Measurements from ENCODE around the gene CREBRF. TPM values are rescaled to one million over a fixed set of nuclear protein-coding genes. Genes with fewer than 3 reads are reported as not detected.

Gene CREBRF
- total and polyA plus RNA-seq, 2 experiments from 2014 or later: 2.0 to 3.5 TPM

DNA sequence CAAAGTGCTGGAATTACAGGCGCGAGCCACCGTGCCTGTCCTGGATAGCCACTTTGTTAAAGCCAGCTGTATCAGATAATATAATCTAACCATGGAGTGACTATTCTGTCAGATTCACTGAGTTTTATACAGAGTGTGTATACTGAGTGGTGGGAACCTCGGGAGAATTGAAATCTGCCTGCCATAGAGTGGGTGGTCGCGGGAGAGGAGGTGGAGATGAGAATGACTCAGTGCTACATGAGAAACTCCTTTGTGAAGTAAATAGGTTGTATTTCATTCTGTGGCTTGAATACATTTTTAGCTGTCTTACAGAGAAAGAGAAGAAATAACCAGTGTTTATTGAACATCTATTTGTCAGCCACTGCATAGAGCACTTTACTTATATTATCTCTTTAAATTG, 46.1 kb upstream of the CREBRF start:
- no peaks in the 10 kb centered on the region for H3K27me3 ChIP-seq (ENCODE audit: insufficient read depth)
- no peak overlapping the region for H3K27ac ChIP-seq (ENCODE audit: low read depth)
- H3K9me3 Mint-ChIP-seq: no peaks in the 10 kb centered on the region
- no peaks in the 10 kb centered on the region for H3K36me3 ChIP-seq (ENCODE audit: insufficient read depth)
- peak; percentile 42 for ATAC-seq
- H2AFZ ChIP-seq: no peak overlapping the region
- no peak for DNase-seq (ENCODE audit: low spot score)
- H3K36me3 Mint-ChIP-seq (ENCODE audit: low read depth): no peaks in the 10 kb centered on the region
- H3K27ac Mint-ChIP-seq: no peak overlapping the region
- H3K4me3 ChIP-seq: no peak overlapping the region
- no peak for TF ChIP-seq ZNF331 (CRISPR knock-in tag; IDR thresholded peaks at IDR 0.05; ENCODE audit: low read depth)
- TF ChIP-seq POLR2AphosphoS5 (IDR thresholded peaks at IDR 0.05; ENCODE audit: low read depth): no peak
- TF ChIP-seq, protein P1, sequence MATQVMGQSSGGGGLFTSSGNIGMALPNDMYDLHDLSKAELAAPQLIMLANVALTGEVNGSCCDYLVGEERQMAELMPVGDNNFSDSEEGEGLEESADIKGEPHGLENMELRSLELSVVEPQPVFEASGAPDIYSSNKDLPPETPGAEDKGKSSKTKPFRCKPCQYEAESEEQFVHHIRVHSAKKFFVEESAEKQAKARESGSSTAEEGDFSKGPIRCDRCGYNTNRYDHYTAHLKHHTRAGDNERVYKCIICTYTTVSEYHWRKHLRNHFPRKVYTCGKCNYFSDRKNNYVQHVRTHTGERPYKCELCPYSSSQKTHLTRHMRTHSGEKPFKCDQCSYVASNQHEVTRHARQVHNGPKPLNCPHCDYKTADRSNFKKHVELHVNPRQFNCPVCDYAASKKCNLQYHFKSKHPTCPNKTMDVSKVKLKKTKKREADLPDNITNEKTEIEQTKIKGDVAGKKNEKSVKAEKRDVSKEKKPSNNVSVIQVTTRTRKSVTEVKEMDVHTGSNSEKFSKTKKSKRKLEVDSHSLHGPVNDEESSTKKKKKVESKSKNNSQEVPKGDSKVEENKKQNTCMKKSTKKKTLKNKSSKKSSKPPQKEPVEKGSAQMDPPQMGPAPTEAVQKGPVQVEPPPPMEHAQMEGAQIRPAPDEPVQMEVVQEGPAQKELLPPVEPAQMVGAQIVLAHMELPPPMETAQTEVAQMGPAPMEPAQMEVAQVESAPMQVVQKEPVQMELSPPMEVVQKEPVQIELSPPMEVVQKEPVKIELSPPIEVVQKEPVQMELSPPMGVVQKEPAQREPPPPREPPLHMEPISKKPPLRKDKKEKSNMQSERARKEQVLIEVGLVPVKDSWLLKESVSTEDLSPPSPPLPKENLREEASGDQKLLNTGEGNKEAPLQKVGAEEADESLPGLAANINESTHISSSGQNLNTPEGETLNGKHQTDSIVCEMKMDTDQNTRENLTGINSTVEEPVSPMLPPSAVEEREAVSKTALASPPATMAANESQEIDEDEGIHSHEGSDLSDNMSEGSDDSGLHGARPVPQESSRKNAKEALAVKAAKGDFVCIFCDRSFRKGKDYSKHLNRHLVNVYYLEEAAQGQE (IDR thresholded peaks at IDR 0.05; ENCODE audit: unreplicated experiment): no peak
- TF ChIP-seq STAT1 (IDR thresholded peaks at IDR 0.05; ENCODE audit: unreplicated experiment): no peak
- no peak overlapping the region for H3K4me3 Mint-ChIP-seq
- H3K4me1 Mint-ChIP-seq: peaks cover under 1% of the 10 kb centered on the region; the same call in 2 of the 3 replicates
- H3K4me1 ChIP-seq (ENCODE audit: insufficient read depth): no peaks in the 10 kb centered on the region
- H3K4me2 ChIP-seq: no peak overlapping the region
- H4K20me1 ChIP-seq (replicated peaks; ENCODE audit: insufficient read depth): peaks cover 16% of the 10 kb centered on the region
- no peaks in the 10 kb centered on the region for H3F3A ChIP-seq (replicated peaks; ENCODE audit: low read depth)
- H3K27me3 Mint-ChIP-seq (ENCODE audit: insufficient read depth, low read depth, poor library complexity): peaks cover 2% of the 10 kb centered on the region
- peaks cover 77% of the 10 kb centered on the region for H3K79me2 ChIP-seq (replicated peaks; ENCODE audit: insufficient read depth)
- no peaks in the 10 kb centered on the region for H3K9me2 ChIP-seq (ENCODE audit: insufficient read depth)

GRCh38 chr5:173010547-173011464, 45.3 kb upstream of the CREBRF start:
- H3K4me2 ChIP-seq: no peak overlapping the region
- H3K4me1 Mint-ChIP-seq: peaks cover 7% of the 10 kb centered on the region; the same call in 2 of the 3 replicates
- no peak overlapping the region for H3K4me3 Mint-ChIP-seq
- no peaks in the 10 kb centered on the region for H3K36me3 ChIP-seq (ENCODE audit: insufficient read depth)
- no peak overlapping the region for H3K27ac ChIP-seq (ENCODE audit: low read depth)
- no peaks in the 10 kb centered on the region for H3K36me3 Mint-ChIP-seq (ENCODE audit: low read depth)
- H3K9me2 ChIP-seq (ENCODE audit: insufficient read depth): peaks cover 5% of the 10 kb centered on the region; the same call in 1 of the 2 replicates
- peaks cover 22% of the 10 kb centered on the region for H4K20me1 ChIP-seq (replicated peaks; ENCODE audit: insufficient read depth)
- no peaks in the 10 kb centered on the region for H3F3A ChIP-seq (replicated peaks; ENCODE audit: low read depth)
- peaks cover 2% of the 10 kb centered on the region for H3K27me3 Mint-ChIP-seq (ENCODE audit: insufficient read depth, low read depth, poor library complexity)
- no peaks in the 10 kb centered on the region for H3K9me3 Mint-ChIP-seq
- no peak overlapping the region for H3K27ac Mint-ChIP-seq
- H3K27me3 ChIP-seq (ENCODE audit: insufficient read depth): no peaks in the 10 kb centered on the region
- no peak overlapping the region for H3K4me3 ChIP-seq
- peak; percentile 87 for ATAC-seq
- no peak overlapping the region for H2AFZ ChIP-seq
- H3K4me1 ChIP-seq (ENCODE audit: insufficient read depth): peaks cover 2% of the 10 kb centered on the region
- peak; percentile 70 for DNase-seq (ENCODE audit: low spot score)
- peaks cover 75% of the 10 kb centered on the region for H3K79me2 ChIP-seq (replicated peaks; ENCODE audit: insufficient read depth)
- no peak for TF ChIP-seq ZNF331 (CRISPR knock-in tag; IDR thresholded peaks at IDR 0.05; ENCODE audit: low read depth)
- no peak for TF ChIP-seq JUNB (IDR thresholded peaks at IDR 0.05; ENCODE audit: unreplicated experiment)
- no peak for TF ChIP-seq POLR2AphosphoS5 (IDR thresholded peaks at IDR 0.05; ENCODE audit: low read depth)
- TF ChIP-seq, protein P2, sequence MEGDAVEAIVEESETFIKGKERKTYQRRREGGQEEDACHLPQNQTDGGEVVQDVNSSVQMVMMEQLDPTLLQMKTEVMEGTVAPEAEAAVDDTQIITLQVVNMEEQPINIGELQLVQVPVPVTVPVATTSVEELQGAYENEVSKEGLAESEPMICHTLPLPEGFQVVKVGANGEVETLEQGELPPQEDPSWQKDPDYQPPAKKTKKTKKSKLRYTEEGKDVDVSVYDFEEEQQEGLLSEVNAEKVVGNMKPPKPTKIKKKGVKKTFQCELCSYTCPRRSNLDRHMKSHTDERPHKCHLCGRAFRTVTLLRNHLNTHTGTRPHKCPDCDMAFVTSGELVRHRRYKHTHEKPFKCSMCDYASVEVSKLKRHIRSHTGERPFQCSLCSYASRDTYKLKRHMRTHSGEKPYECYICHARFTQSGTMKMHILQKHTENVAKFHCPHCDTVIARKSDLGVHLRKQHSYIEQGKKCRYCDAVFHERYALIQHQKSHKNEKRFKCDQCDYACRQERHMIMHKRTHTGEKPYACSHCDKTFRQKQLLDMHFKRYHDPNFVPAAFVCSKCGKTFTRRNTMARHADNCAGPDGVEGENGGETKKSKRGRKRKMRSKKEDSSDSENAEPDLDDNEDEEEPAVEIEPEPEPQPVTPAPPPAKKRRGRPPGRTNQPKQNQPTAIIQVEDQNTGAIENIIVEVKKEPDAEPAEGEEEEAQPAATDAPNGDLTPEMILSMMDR (conservative IDR thresholded peaks at IDR 0.05; ENCODE audit: low read depth in 2 of 2): peak; percentile 48 to 78
- no peak for TF ChIP-seq STAT1 (IDR thresholded peaks at IDR 0.05; ENCODE audit: unreplicated experiment)
- TF ChIP-seq, protein P3, sequence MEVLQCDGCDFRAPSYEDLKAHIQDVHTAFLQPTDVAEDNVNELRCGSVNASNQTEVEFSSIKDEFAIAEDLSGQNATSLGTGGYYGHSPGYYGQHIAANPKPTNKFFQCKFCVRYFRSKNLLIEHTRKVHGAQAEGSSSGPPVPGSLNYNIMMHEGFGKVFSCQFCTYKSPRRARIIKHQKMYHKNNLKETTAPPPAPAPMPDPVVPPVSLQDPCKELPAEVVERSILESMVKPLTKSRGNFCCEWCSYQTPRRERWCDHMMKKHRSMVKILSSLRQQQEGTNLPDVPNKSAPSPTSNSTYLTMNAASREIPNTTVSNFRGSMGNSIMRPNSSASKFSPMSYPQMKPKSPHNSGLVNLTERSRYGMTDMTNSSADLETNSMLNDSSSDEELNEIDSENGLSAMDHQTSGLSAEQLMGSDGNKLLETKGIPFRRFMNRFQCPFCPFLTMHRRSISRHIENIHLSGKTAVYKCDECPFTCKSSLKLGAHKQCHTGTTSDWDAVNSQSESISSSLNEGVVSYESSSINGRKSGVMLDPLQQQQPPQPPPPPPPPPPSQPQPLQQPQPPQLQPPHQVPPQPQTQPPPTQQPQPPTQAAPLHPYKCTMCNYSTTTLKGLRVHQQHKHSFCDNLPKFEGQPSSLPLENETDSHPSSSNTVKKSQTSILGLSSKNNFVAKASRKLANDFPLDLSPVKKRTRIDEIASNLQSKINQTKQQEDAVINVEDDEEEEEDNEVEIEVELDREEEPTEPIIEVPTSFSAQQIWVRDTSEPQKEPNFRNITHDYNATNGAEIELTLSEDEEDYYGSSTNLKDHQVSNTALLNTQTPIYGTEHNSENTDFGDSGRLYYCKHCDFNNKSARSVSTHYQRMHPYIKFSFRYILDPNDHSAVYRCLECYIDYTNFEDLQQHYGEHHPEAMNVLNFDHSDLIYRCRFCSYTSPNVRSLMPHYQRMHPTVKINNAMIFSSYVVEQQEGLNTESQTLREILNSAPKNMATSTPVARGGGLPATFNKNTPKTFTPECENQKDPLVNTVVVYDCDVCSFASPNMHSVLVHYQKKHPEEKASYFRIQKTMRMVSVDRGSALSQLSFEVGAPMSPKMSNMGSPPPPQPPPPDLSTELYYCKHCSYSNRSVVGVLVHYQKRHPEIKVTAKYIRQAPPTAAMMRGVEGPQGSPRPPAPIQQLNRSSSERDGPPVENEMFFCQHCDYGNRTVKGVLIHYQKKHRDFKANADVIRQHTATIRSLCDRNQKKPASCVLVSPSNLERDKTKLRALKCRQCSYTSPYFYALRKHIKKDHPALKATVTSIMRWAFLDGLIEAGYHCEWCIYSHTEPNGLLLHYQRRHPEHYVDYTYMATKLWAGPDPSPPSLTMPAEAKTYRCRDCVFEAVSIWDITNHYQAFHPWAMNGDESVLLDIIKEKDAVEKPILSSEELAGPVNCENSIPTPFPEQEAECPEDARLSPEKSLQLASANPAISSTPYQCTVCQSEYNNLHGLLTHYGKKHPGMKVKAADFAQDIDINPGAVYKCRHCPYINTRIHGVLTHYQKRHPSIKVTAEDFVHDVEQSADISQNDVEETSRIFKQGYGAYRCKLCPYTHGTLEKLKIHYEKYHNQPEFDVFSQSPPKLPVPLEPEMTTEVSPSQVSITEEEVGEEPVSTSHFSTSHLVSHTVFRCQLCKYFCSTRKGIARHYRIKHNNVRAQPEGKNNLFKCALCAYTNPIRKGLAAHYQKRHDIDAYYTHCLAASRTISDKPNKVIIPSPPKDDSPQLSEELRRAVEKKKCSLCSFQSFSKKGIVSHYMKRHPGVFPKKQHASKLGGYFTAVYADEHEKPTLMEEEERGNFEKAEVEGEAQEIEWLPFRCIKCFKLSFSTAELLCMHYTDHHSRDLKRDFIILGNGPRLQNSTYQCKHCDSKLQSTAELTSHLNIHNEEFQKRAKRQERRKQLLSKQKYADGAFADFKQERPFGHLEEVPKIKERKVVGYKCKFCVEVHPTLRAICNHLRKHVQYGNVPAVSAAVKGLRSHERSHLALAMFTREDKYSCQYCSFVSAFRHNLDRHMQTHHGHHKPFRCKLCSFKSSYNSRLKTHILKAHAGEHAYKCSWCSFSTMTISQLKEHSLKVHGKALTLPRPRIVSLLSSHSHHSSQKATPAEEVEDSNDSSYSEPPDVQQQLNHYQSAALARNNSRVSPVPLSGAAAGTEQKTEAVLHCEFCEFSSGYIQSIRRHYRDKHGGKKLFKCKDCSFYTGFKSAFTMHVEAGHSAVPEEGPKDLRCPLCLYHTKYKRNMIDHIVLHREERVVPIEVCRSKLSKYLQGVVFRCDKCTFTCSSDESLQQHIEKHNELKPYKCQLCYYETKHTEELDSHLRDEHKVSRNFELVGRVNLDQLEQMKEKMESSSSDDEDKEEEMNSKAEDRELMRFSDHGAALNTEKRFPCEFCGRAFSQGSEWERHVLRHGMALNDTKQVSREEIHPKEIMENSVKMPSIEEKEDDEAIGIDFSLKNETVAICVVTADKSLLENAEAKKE (CRISPR knock-in tag; IDR thresholded peaks at IDR 0.05): no peak
